Loucy (cell line): ENCODE results near the gene TEAD3.

Experiments
- EZH2phosphoT487 ChIP-seq: fragments of 200-600 bp; IDR thresholded peaks from 2 replicates; pipeline ENCODE4 v1.6.1; 2018; ENCODE audit warnings: antibody characterized with exemption, mild to moderate bottlenecking, moderate library complexity, borderline replicate concordance
- TF ChIP-seq, protein P1 (sequence below): fragments of 200-600 bp; sonication (generic); conservative IDR thresholded peaks from 2 replicates; pipeline ENCODE4 v1.5.1; 2014; ENCODE audit warnings: mild to moderate bottlenecking, antibody characterized with exemption, low read length

DNA sequence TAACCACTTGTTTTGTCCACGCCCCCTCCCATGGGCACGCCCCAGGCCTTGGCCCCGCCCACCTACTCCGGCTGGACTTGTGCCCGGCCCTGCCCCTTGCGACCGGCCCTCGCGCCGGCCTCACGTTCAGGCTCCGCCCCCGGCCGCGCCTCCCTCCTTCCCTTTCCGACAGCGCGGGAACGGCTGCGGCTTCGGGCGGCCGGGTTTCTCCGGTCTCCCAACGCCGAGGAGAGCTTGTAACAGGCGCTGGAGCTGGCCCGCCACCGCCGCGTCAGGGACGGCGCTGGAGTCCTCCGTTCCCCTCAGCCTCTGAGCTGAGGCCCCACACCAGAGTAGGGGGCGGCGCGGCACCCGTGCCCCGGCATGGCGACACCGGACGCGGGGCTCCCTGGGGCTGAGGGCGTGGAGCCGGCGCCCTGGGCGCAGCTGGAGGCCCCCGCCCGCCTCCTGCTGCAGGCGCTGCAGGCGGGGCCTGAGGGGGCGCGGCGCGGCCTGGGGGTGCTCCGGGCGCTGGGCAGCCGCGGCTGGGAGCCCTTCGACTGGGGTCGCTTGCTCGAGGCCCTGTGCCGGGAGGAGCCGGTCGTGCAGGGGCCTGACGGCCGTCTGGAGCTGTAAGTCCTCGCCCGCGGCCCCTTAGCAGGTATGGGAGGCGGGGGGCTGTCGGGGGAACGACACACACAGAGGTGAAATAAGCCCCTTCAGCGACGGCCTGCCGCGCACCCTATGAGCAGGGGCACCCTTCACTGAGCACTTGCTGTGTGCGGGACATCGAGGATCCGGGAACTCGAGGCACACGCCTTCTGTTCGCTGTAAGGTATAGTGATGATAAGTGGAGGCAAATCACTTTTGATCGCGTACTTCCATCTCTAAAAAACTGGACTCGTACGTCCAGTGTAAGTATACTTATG lies 44.4 kb downstream of the TEAD3 start, which contains the start of gene FANCE:
- TF ChIP-seq, protein P1, sequence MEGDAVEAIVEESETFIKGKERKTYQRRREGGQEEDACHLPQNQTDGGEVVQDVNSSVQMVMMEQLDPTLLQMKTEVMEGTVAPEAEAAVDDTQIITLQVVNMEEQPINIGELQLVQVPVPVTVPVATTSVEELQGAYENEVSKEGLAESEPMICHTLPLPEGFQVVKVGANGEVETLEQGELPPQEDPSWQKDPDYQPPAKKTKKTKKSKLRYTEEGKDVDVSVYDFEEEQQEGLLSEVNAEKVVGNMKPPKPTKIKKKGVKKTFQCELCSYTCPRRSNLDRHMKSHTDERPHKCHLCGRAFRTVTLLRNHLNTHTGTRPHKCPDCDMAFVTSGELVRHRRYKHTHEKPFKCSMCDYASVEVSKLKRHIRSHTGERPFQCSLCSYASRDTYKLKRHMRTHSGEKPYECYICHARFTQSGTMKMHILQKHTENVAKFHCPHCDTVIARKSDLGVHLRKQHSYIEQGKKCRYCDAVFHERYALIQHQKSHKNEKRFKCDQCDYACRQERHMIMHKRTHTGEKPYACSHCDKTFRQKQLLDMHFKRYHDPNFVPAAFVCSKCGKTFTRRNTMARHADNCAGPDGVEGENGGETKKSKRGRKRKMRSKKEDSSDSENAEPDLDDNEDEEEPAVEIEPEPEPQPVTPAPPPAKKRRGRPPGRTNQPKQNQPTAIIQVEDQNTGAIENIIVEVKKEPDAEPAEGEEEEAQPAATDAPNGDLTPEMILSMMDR, result no peak
- TF ChIP-seq EZH2phosphoT487, result no peak
